Embryonic facial prominence (tissue), 1 donor: ENCODE measurements around the gene TOP3B.
A peak's percentile ranks its signal among the peaks of the same experiment; 100 is the strongest.

Source experiments
- DNase-seq: peaks from one replicate; pipeline ENCODE4 v3.0.0-alpha.2; 2016; ENCODE audit errors: extremely low spot score

TOP3B gene

GRCh38 chr22:21963286-21963685 lies 19.3 kb downstream of the TOP3B start:
- no peak for DNase-seq

- no peak for DNase-seq
These were observed 20.0 kb downstream of the TOP3B start for GRCh38 chr22:21962655-21962949.

- DNase-seq = no peak
These were observed 20.5 kb downstream of the TOP3B start for GRCh38 chr22:21961886-21962654.

GRCh38 chr22:21961127-21961867 lies 21.3 kb downstream of the TOP3B start:
- no peak for DNase-seq

- DNase-seq = no peak
These were observed 22.1 kb downstream of the TOP3B start for GRCh38 chr22:21960200-21961126.

- no peak for DNase-seq
These were observed 23.1 kb downstream of the TOP3B start for GRCh38 chr22:21959274-21960074.

- DNase-seq = no peak
These were observed 24.0 kb downstream of the TOP3B start for GRCh38 chr22:21958360-21959273.

- DNase-seq = peak; percentile 49
These were observed 29.7 kb downstream of the TOP3B start, which contains the start of gene PPM1F for GRCh38 chr22:21952586-21953571. Gene PPM1F, minus strand, starts transcription at chr22:21952848. Its CDS starts 6,800 bp downstream, at chr22:21946048.

- no peak for DNase-seq
These were observed 30.6 kb downstream of the TOP3B start for GRCh38 chr22:21951931-21952465.

GRCh38 chr22:21951062-21951461 lies 31.5 kb downstream of the TOP3B start:
- DNase-seq = no peak

- DNase-seq = no peak
These were observed 32.6 kb downstream of the TOP3B start for GRCh38 chr22:21949948-21950347.

- DNase-seq = no peak
These were observed 33.0 kb downstream of the TOP3B start for GRCh38 chr22:21949569-21949918.

GRCh38 chr22:21948824-21949568 lies 33.6 kb downstream of the TOP3B start:
- no peak for DNase-seq

- DNase-seq = no peak
These were observed 34.2 kb downstream of the TOP3B start for GRCh38 chr22:21948390-21948789.

- DNase-seq = no peak
These were observed 35.3 kb downstream of the TOP3B start for GRCh38 chr22:21947040-21948014.

- no peak for DNase-seq
These were observed 36.2 kb downstream of the TOP3B start for GRCh38 chr22:21946262-21946925.
